ENCODE measurements around the gene MICALL2. TPM values are rescaled to one million over a fixed set of nuclear protein-coding genes. Genes with fewer than 3 reads are reported as not detected.

MICALL2 gene
- total RNA-seq, 1 donor from 2014 or later: 14.7 TPM

DNA sequence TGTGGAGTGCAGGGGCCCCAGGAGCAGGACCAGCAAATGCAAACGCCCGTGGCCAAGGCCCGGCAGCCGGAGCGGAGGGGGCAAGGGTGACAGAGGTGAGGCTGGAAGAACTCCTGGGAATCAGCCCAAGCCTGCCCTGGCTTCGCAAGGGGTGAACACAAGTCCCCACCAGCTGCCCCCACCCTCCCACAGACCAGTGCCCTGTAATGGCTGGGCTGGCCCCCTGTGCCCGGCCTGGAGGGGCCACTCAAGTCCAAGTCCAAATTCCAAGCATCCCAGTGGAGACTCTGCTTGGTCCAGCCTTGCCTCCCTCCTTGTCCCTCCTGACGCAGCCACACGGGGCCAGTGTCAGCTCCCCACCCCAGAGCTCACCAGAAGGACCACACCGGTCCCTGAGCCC is 28.0 kb downstream of the MICALL2 start:
- H3K27me3 ChIP-seq (ENCODE audit: control insufficient read depth, insufficient read depth, low read length): peaks cover 28% of the 10 kb centered on the region
- TF ChIP-seq, protein P1, sequence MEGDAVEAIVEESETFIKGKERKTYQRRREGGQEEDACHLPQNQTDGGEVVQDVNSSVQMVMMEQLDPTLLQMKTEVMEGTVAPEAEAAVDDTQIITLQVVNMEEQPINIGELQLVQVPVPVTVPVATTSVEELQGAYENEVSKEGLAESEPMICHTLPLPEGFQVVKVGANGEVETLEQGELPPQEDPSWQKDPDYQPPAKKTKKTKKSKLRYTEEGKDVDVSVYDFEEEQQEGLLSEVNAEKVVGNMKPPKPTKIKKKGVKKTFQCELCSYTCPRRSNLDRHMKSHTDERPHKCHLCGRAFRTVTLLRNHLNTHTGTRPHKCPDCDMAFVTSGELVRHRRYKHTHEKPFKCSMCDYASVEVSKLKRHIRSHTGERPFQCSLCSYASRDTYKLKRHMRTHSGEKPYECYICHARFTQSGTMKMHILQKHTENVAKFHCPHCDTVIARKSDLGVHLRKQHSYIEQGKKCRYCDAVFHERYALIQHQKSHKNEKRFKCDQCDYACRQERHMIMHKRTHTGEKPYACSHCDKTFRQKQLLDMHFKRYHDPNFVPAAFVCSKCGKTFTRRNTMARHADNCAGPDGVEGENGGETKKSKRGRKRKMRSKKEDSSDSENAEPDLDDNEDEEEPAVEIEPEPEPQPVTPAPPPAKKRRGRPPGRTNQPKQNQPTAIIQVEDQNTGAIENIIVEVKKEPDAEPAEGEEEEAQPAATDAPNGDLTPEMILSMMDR (IDR thresholded peaks at IDR 0.05; ENCODE audit: insufficient read depth, low read length, poor library complexity, severe bottlenecking): no peak
- no peaks in the 10 kb centered on the region for H3K36me3 ChIP-seq (ENCODE audit: control insufficient read depth, insufficient read depth, low read length)
- H3K4me3 ChIP-seq (ENCODE audit: low read depth, low read length): no peak overlapping the region
- no peak for DNase-seq (ENCODE audit: low read depth)

DNA sequence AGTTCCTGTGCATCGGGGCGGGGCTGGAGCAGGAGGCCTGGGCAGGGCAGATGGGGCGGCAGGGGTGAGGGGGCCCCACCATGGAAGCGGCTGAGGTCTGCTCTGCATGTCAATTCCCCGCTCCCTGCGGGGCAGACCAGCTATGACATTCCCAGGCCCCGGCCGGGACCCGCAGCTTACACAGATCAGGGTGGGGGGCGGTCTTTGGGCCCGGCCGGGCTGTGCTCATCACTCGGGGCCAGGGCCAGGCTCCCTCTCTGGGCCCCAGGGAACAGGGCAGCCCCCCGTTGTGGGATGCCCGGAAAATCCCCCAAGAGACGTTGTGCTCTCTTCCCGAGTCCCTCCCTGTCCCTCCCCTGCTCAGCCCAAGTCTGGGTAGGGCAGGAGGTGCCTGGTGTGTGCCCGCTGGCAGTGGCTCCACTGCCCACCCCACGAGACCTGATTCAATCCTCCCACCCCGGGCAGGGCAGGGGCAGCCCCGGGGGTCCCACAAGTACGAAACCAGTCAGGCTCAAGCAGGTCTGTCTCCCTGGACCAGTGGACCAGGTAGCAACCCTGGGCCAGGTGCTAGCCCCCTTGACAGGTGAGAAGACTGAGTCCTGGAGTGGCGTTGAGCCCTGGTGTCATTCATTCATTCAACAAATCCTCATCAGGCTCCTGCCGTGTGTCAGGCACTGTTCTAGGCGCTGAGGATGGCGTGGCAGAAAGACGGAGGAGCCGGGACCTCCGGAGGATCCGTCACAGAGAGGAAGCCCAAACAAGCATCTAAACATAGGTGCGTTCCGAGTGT is 29.0 kb downstream of the MICALL2 start:
- H3K36me3 ChIP-seq (ENCODE audit: control insufficient read depth, insufficient read depth, low read length): no peaks in the 10 kb centered on the region
- TF ChIP-seq, protein P1 (IDR thresholded peaks at IDR 0.05; ENCODE audit: insufficient read depth, low read length, poor library complexity, severe bottlenecking): no peak

GRCh38 chr7:1428941-1429501 is 30.2 kb downstream of the MICALL2 start:
- no peaks in the 10 kb centered on the region for H3K36me3 ChIP-seq (ENCODE audit: control insufficient read depth, insufficient read depth, low read length)
- peaks cover 39% of the 10 kb centered on the region for H3K27me3 ChIP-seq (ENCODE audit: control insufficient read depth, insufficient read depth, low read length)
- no peak overlapping the region for H3K4me3 ChIP-seq (ENCODE audit: low read depth, low read length)
- DNase-seq (ENCODE audit: low read depth): no peak
- TF ChIP-seq, protein P1 (IDR thresholded peaks at IDR 0.05; ENCODE audit: insufficient read depth, low read length, poor library complexity, severe bottlenecking): no peak

More for the DNA sequence above, 29.0 kb downstream of the MICALL2 start:
- peaks cover 31% of the 10 kb centered on the region for H3K27me3 ChIP-seq (ENCODE audit: control insufficient read depth, insufficient read depth, low read length)
- H3K4me3 ChIP-seq (ENCODE audit: low read depth, low read length): no peak overlapping the region
- no peak for DNase-seq (ENCODE audit: low read depth)

- H3K36me3 ChIP-seq (ENCODE audit: control insufficient read depth, insufficient read depth, low read length): no peaks in the 10 kb centered on the region
- TF ChIP-seq, protein P1 (IDR thresholded peaks at IDR 0.05; ENCODE audit: insufficient read depth, low read length, poor library complexity, severe bottlenecking): no peak
- H3K27me3 ChIP-seq (ENCODE audit: control insufficient read depth, insufficient read depth, low read length): peaks cover 52% of the 10 kb centered on the region
- no peak for DNase-seq (ENCODE audit: low read depth)
- H3K4me3 ChIP-seq (ENCODE audit: low read depth, low read length): no peak overlapping the region
Observed at GRCh38 chr7:1427064-1427657, 32.1 kb downstream of the MICALL2 start.

DNA sequence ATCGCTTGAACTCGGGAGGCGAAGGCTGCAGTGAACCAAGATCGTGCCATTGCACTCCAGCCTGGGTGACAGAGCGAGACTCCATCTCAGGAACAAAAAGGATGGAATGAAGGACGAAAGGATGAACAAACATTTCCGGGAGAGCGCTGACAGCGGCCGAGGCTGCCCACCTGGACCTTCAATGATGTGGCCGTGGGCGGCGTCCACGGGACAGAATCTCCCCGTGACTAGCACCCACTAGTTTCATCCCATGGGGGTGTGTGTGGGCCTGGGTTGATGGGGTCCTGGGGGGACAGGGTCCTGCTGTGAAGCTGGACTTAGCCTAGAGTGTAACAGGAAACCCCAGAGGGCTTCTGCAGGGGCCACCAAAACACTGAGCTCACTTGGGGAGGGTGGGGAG is 32.8 kb downstream of the MICALL2 start:
- Histone ChIP-seq H3K27me3 (ENCODE audit: control insufficient read depth, insufficient read depth, low read length) (peaks cover 53% of the 10 kb centered on the region), H3K4me3 (ENCODE audit: low read depth, low read length) (no peak overlapping the region), H3K36me3 (ENCODE audit: control insufficient read depth, insufficient read depth, low read length) (no peaks in the 10 kb centered on the region)
- TF ChIP-seq, protein P1 (IDR thresholded peaks at IDR 0.05; ENCODE audit: insufficient read depth, low read length, poor library complexity, severe bottlenecking): no peak
- no peak for DNase-seq (ENCODE audit: low read depth)

All from kidney epithelial cell (primary cell).